ACHN (cell line): Measurements from ENCODE around the gene CFHR3.
"Not testable (repeated sequence)": the region's sequence is repeated elsewhere in the genome, so short reads cannot be mapped to it uniquely, and the experiment has no call there.

Experiments used
- DNase-seq: peaks from one replicate; pipeline ENCODE4 v3.0.0-alpha.2; 2015
- in situ Hi-C: cut with HindIII; loops from 2 replicates; pipeline ENCODE4 v1.10.0; 2017; ENCODE audit warnings: low sequenced_read_pairs, low pct_ligation_motif_present, low pct_unique_long_range_greater_than_20kb

The CFHR3 gene

DNA sequence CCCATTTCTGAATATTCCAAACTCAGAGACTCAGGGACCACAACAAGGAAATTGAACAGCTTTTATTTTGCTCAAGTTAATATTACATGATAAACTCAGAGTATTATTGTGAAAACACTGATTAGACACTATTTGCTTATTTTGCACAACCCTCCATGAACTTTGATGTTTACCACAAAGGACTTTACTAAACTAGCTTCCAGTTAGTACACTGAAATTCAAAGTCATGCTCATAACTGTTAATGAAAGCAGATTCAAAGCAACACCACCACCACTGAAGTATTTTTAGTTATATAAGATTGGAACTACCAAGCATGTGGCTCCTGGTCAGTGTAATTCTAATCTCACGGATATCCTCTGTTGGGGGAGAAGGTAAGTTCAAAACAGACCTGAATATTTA is 44.9 kb downstream of the CFHR3 start, which contains the start of gene CFHR1:
TSS of gene CFHR1 (plus strand) at position 201 of the 400 bp plus-strand sequence. CDS start at position 315, 114 bp downstream.
- DNase-seq, in situ Hi-C loops: not testable (repeated sequence)

DNA sequence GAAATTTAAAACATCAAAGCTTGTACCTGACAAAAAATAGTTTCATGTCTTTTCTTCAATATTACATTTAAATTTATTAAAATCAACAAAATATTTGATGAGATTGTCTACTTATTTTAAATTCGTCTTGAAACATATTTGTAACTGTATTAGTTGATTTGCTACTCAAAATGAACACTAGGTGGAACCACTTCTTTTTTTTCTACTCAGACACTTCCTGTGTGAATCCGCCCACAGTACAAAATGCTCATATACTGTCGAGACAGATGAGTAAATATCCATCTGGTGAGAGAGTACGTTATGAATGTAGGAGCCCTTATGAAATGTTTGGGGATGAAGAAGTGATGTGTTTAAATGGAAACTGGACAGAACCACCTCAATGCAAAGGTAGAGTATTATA is 53.2 kb downstream of the CFHR3 start:
- in situ Hi-C loops, DNase-seq: not testable (repeated sequence)
